Measurements from ENCODE around the gene CPNE9. TPM values are rescaled to one million over a fixed set of nuclear protein-coding genes. Genes with fewer than 3 reads are reported as not detected.

CPNE9 gene
- total RNA-seq, 4 donors from 2014 or later = not detected

DNA sequence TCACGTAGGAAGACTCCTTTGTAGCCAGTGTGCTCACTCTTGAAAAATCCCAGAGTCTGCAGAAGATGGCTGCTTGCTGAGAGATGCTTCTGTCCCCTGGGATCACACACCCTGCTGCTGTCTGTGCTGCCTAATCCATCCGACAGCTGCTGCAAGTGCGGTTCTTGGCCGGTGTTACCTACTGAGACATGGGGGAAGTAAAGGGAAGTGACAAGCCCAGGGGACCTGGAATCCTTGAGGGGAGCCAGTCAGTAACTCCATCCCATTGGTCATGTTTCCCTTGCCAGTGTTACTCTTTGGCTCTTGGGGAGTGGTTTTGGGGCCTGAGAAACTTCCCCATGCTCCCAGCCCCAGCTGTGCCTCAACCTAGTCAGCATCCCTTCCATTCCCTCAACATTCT, 8.3 kb upstream of the CPNE9 start:
- Histone ChIP-seq H3K4me1 (no peaks in the 10 kb centered on the region), H3K27ac (no peak overlapping the region), H3K27me3 (no peaks in the 10 kb centered on the region), H3K36me3 (peaks cover 0 to 37% (median 10%) of the 10 kb centered on the region in 4 donors), H3K9me3 (no peaks in the 10 kb centered on the region), H3K4me3 (no peak overlapping the region)
- TF ChIP-seq POLR2AphosphoS5 (IDR thresholded peaks at IDR 0.05) (no peak), POLR2A (IDR thresholded peaks at IDR 0.05) (no peak), EP300 (IDR thresholded peaks at IDR 0.05; ENCODE audit: low read depth) (no peak)
- TF ChIP-seq, protein P1, sequence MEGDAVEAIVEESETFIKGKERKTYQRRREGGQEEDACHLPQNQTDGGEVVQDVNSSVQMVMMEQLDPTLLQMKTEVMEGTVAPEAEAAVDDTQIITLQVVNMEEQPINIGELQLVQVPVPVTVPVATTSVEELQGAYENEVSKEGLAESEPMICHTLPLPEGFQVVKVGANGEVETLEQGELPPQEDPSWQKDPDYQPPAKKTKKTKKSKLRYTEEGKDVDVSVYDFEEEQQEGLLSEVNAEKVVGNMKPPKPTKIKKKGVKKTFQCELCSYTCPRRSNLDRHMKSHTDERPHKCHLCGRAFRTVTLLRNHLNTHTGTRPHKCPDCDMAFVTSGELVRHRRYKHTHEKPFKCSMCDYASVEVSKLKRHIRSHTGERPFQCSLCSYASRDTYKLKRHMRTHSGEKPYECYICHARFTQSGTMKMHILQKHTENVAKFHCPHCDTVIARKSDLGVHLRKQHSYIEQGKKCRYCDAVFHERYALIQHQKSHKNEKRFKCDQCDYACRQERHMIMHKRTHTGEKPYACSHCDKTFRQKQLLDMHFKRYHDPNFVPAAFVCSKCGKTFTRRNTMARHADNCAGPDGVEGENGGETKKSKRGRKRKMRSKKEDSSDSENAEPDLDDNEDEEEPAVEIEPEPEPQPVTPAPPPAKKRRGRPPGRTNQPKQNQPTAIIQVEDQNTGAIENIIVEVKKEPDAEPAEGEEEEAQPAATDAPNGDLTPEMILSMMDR (IDR thresholded peaks at IDR 0.05) = no peak
- DNase-seq = no peak
- intact Hi-C loops (cut with DNase I; ENCODE audit: low total_unique reads) (no loop called here), in situ Hi-C loops (cut with MboI; ENCODE audit: low pct_ligation_motif_present in 1 of 4, low pct_unique_long_range_greater_than_20kb in 1 of 4, low sequenced_read_pairs in 3 of 4) (no loop called here)
- WGBS, 2 donors (ENCODE audit: low coverage in 1 of 2) = 93% methylated on average over 4 of the region's 4 CpGs; no CpG with 5 or more reads in 1 of the 2 donors

GRCh38 chr3:9695746-9696145, 7.9 kb upstream of the CPNE9 start:
- 93 to 100% methylated on average over 1 to 7 of the region's 7 CpGs for WGBS, 2 donors (ENCODE audit: low coverage in 1 of 2)
- no peak overlapping the region for H3K4me3 ChIP-seq
- H3K4me1 ChIP-seq = no peaks in the 10 kb centered on the region
- DNase-seq = no peak
- H3K27me3 ChIP-seq = no peaks in the 10 kb centered on the region
- intact Hi-C loops (cut with DNase I; ENCODE audit: low total_unique reads) = no loop called here
- no peaks in the 10 kb centered on the region for H3K9me3 ChIP-seq
- TF ChIP-seq, protein P1 (IDR thresholded peaks at IDR 0.05) = no peak
- no peak for TF ChIP-seq POLR2A (IDR thresholded peaks at IDR 0.05)
- TF ChIP-seq EP300 (IDR thresholded peaks at IDR 0.05; ENCODE audit: low read depth) = no peak
- no peak for TF ChIP-seq POLR2AphosphoS5 (IDR thresholded peaks at IDR 0.05)
- H3K36me3 ChIP-seq = peaks cover 0 to 34% (median 8%) of the 10 kb centered on the region in 4 donors
- H3K27ac ChIP-seq = no peak overlapping the region
- in situ Hi-C loops (cut with MboI; ENCODE audit: low pct_ligation_motif_present in 1 of 4, low pct_unique_long_range_greater_than_20kb in 1 of 4, low sequenced_read_pairs in 3 of 4) = no loop called here

DNA sequence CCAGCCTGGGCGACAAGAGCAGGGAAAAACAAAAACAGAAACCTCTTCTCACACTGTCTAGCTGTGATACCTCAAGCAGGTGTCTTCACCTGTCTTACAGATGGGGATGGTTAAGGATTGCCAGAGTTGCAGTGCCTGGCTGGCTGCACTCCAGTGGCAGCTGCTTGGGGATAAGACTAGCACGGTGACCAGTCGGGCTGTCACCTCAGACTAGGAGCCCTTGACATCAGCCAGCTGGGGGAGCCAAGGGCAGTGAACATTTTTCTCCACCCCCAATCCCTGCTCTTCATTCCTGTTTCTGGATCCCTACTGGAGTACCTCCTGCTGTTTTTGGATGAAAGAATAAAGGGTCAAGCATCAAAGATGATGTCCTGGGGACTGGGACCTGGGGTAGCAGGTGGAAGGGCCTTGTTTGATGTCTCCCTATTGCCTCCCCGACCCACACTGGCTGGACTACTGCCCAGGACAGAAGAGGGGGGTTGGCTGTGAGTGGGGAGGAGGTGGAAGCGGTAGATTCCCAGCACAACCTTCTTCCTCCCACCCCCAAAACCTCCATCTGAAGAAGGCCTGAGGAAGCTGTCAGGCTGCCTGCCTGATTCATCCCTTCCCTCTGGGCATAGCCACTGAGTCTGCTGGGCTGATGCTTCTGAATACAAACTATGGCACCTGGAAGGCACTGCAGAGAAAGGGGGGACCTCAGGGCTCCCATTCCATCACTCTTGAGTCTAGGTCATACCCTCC, 7.0 kb upstream of the CPNE9 start:
- Histone ChIP-seq H3K36me3 (peaks cover 0 to 30% (median 8%) of the 10 kb centered on the region in 4 donors), H3K27me3 (no peaks in the 10 kb centered on the region), H3K4me1 (no peaks in the 10 kb centered on the region), H3K4me3 (no peak overlapping the region), H3K27ac (no peak overlapping the region), H3K9me3 (no peaks in the 10 kb centered on the region)
- DNase-seq = no peak
- 75 to 100% methylated on average over 1 to 5 of the region's 5 CpGs for WGBS, 2 donors (ENCODE audit: low coverage in 1 of 2)
- intact Hi-C loops (cut with DNase I; ENCODE audit: low total_unique reads) (no loop called here), in situ Hi-C loops (cut with MboI; ENCODE audit: low pct_ligation_motif_present in 1 of 4, low pct_unique_long_range_greater_than_20kb in 1 of 4, low sequenced_read_pairs in 3 of 4) (no loop called here)
- TF ChIP-seq POLR2AphosphoS5 (IDR thresholded peaks at IDR 0.05) (no peak), EP300 (IDR thresholded peaks at IDR 0.05; ENCODE audit: low read depth) (no peak), POLR2A (IDR thresholded peaks at IDR 0.05) (no peak)
- TF ChIP-seq, protein P1 (IDR thresholded peaks at IDR 0.05) = no peak

DNA sequence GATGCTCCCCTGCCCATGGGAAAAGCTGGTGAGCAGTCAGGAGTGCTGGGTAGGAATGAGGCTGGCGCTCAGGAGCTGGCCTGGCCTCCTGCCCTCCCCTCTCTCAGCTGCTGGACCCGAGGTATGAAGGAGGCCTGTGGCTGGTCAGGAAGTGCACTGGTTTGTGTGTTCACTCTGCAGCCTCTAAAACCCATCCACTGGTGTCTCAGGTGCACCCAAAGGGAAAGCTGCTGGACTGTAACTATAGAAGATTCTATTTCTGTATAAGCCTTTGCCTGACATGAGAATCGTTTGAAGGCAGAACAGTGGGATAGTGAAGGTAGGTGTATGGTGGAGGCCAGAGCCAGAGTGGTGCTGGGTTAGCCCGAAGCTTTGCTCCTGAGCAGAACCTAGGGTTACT, 5.7 kb upstream of the CPNE9 start:
- Histone ChIP-seq H3K27ac (no peak overlapping the region), H3K9me3 (no peaks in the 10 kb centered on the region), H3K27me3 (no peaks in the 10 kb centered on the region), H3K36me3 (peaks cover 0 to 36% (median 6%) of the 10 kb centered on the region in 4 donors), H3K4me1 (no peaks in the 10 kb centered on the region), H3K4me3 (no peak overlapping the region)
- intact Hi-C loops (cut with DNase I; ENCODE audit: low total_unique reads) = no loop called here
- DNase-seq = no peak
- 82 to 100% methylated on average over 1 to 4 of the region's 4 CpGs for WGBS, 2 donors (ENCODE audit: low coverage in 1 of 2)
- in situ Hi-C loops (cut with MboI; ENCODE audit: low pct_ligation_motif_present in 1 of 4, low pct_unique_long_range_greater_than_20kb in 1 of 4, low sequenced_read_pairs in 3 of 4) = no loop called here
- no peak for TF ChIP-seq POLR2A (IDR thresholded peaks at IDR 0.05)
- TF ChIP-seq EP300 (IDR thresholded peaks at IDR 0.05; ENCODE audit: low read depth) = no peak
- TF ChIP-seq, protein P1 (IDR thresholded peaks at IDR 0.05) = no peak
- no peak for TF ChIP-seq POLR2AphosphoS5 (IDR thresholded peaks at IDR 0.05)
